ENCODE measurements around the gene EHD4.

EHD4 gene

GRCh38 chr15:41855261-41855961 lies 116.9 kb downstream of the EHD4 start:
- TF ChIP-seq POLR2AphosphoS5 (IDR thresholded peaks at IDR 0.05; ENCODE audit: low read depth, low read length), result no peak
- TF ChIP-seq TAF1 (IDR thresholded peaks at IDR 0.05; ENCODE audit: borderline replicate concordance, low read depth, low read length), result no peak
- no peak for TF ChIP-seq POLR2A (IDR thresholded peaks at IDR 0.05; ENCODE audit: low read depth, low read length)
- DNase-seq (ENCODE audit: insufficient read length) (no peak), FAIRE-seq (no peak)

- no peak for TF ChIP-seq POLR2AphosphoS5 (IDR thresholded peaks at IDR 0.05; ENCODE audit: low read depth, low read length)
- TF ChIP-seq TAF1 (IDR thresholded peaks at IDR 0.05; ENCODE audit: borderline replicate concordance, low read depth, low read length), result no peak
- TF ChIP-seq POLR2A (IDR thresholded peaks at IDR 0.05; ENCODE audit: low read depth, low read length), result no peak
- no peak for DNase-seq (ENCODE audit: insufficient read length)
- no peak for FAIRE-seq
These were observed 117.9 kb downstream of the EHD4 start for GRCh38 chr15:41854443-41854842.

- FAIRE-seq, result no peak
- DNase-seq (ENCODE audit: insufficient read length), result no peak
- no peak for TF ChIP-seq TAF1 (IDR thresholded peaks at IDR 0.05; ENCODE audit: borderline replicate concordance, low read depth, low read length)
- TF ChIP-seq POLR2AphosphoS5 (IDR thresholded peaks at IDR 0.05; ENCODE audit: low read depth, low read length), result no peak
- TF ChIP-seq POLR2A (IDR thresholded peaks at IDR 0.05; ENCODE audit: low read depth, low read length), result no peak
These were observed 118.5 kb downstream of the EHD4 start for GRCh38 chr15:41853831-41854230.

- no peak for TF ChIP-seq POLR2AphosphoS5 (IDR thresholded peaks at IDR 0.05; ENCODE audit: low read depth, low read length)
- TF ChIP-seq POLR2A (IDR thresholded peaks at IDR 0.05; ENCODE audit: low read depth, low read length), result no peak
- no peak for TF ChIP-seq TAF1 (IDR thresholded peaks at IDR 0.05; ENCODE audit: borderline replicate concordance, low read depth, low read length)
- FAIRE-seq (no peak), DNase-seq (ENCODE audit: insufficient read length) (no peak)
These were observed 119.4 kb downstream of the EHD4 start for GRCh38 chr15:41852736-41853590.

- no peak for DNase-seq (ENCODE audit: insufficient read length)
- TF ChIP-seq TAF1 (IDR thresholded peaks at IDR 0.05; ENCODE audit: borderline replicate concordance, low read depth, low read length) (no peak), POLR2A (IDR thresholded peaks at IDR 0.05; ENCODE audit: low read depth, low read length) (no peak), POLR2AphosphoS5 (IDR thresholded peaks at IDR 0.05; ENCODE audit: low read depth, low read length) (no peak)
- FAIRE-seq, result no peak
These were observed 120.5 kb downstream of the EHD4 start for GRCh38 chr15:41851755-41852370.

- TF ChIP-seq POLR2A (IDR thresholded peaks at IDR 0.05; ENCODE audit: low read depth, low read length), result no peak
- TF ChIP-seq POLR2AphosphoS5 (IDR thresholded peaks at IDR 0.05; ENCODE audit: low read depth, low read length), result no peak
- TF ChIP-seq TAF1 (IDR thresholded peaks at IDR 0.05; ENCODE audit: borderline replicate concordance, low read depth, low read length), result no peak
- DNase-seq (ENCODE audit: insufficient read length) (no peak), FAIRE-seq (no peak)
These were observed 121.2 kb downstream of the EHD4 start for GRCh38 chr15:41851167-41851523.

- TF ChIP-seq POLR2A (IDR thresholded peaks at IDR 0.05; ENCODE audit: low read depth, low read length) (no peak), TAF1 (IDR thresholded peaks at IDR 0.05; ENCODE audit: borderline replicate concordance, low read depth, low read length) (no peak), POLR2AphosphoS5 (IDR thresholded peaks at IDR 0.05; ENCODE audit: low read depth, low read length) (no peak)
- DNase-seq (ENCODE audit: insufficient read length) (no peak), FAIRE-seq (no peak)
These were observed 121.7 kb downstream of the EHD4 start for GRCh38 chr15:41850482-41851166.

GRCh38 chr15:41849861-41850260 lies 122.5 kb downstream of the EHD4 start:
- TF ChIP-seq POLR2A (IDR thresholded peaks at IDR 0.05; ENCODE audit: low read depth, low read length) (no peak), POLR2AphosphoS5 (IDR thresholded peaks at IDR 0.05; ENCODE audit: low read depth, low read length) (no peak), TAF1 (IDR thresholded peaks at IDR 0.05; ENCODE audit: borderline replicate concordance, low read depth, low read length) (no peak)
- FAIRE-seq (no peak), DNase-seq (ENCODE audit: insufficient read length) (no peak)

- DNase-seq (ENCODE audit: insufficient read length) (no peak), FAIRE-seq (no peak)
- TF ChIP-seq POLR2AphosphoS5 (IDR thresholded peaks at IDR 0.05; ENCODE audit: low read depth, low read length) (no peak), POLR2A (IDR thresholded peaks at IDR 0.05; ENCODE audit: low read depth, low read length) (no peak), TAF1 (IDR thresholded peaks at IDR 0.05; ENCODE audit: borderline replicate concordance, low read depth, low read length) (no peak)
These were observed 123.2 kb downstream of the EHD4 start for GRCh38 chr15:41849204-41849603.

GRCh38 chr15:41848631-41849030 lies 123.7 kb downstream of the EHD4 start:
- TF ChIP-seq POLR2AphosphoS5 (IDR thresholded peaks at IDR 0.05; ENCODE audit: low read depth, low read length), result no peak
- no peak for TF ChIP-seq POLR2A (IDR thresholded peaks at IDR 0.05; ENCODE audit: low read depth, low read length)
- TF ChIP-seq TAF1 (IDR thresholded peaks at IDR 0.05; ENCODE audit: borderline replicate concordance, low read depth, low read length), result no peak
- FAIRE-seq, result no peak
- no peak for DNase-seq (ENCODE audit: insufficient read length)

GRCh38 chr15:41847981-41848380 lies 124.4 kb downstream of the EHD4 start:
- FAIRE-seq, result no peak
- no peak for DNase-seq (ENCODE audit: insufficient read length)
- TF ChIP-seq POLR2A (IDR thresholded peaks at IDR 0.05; ENCODE audit: low read depth, low read length) (no peak), POLR2AphosphoS5 (IDR thresholded peaks at IDR 0.05; ENCODE audit: low read depth, low read length) (no peak), TAF1 (IDR thresholded peaks at IDR 0.05; ENCODE audit: borderline replicate concordance, low read depth, low read length) (no peak)

All from GM12892 (cell line).